Kidney epithelial cell (primary cell): ENCODE results near the gene STXBP2. TPM values are rescaled to one million over a fixed set of nuclear protein-coding genes. Genes with fewer than 3 reads are reported as not detected.

Experiments used
- DNase-seq: peaks from one replicate; pipeline ENCODE4 v3.0.0-alpha.2; 2010; ENCODE audit warnings: low read depth
- H3K27me3 ChIP-seq: 2 replicates; pipeline ENCODE4 v1.6.0; 2011; ENCODE audit warnings: low read length; ENCODE audit not compliant: control insufficient read depth, insufficient read depth
- H3K36me3 ChIP-seq: 2 replicates; pipeline ENCODE4 v1.5.1; 2011; ENCODE audit warnings: low read length; ENCODE audit not compliant: control insufficient read depth, insufficient read depth
- H3K4me3 ChIP-seq: 2 replicates; pipeline ENCODE4 v1.5.1; 2011; ENCODE audit warnings: low read depth, mild to moderate bottlenecking, control low read depth, low read length
- total RNA-seq: library from RNA; depleted of rRNA; stranded (reverse); fragments of >200 nt; gene quantifications from 2 replicates; pipeline ENCODE4 v1.2.3, GENCODE V29; 2015
- TF ChIP-seq, protein P1 (sequence below): IDR thresholded peaks from 2 replicates; pipeline ENCODE4 v1.5.1; 2011; ENCODE audit warnings: mild to moderate bottlenecking, moderate library complexity, low read length, control low read depth, inconsistent platforms; ENCODE audit not compliant: insufficient read depth, poor library complexity, severe bottlenecking

STXBP2 gene
- total RNA-seq: 65.7 and 73.9 TPM in 2 replicates

DNA sequence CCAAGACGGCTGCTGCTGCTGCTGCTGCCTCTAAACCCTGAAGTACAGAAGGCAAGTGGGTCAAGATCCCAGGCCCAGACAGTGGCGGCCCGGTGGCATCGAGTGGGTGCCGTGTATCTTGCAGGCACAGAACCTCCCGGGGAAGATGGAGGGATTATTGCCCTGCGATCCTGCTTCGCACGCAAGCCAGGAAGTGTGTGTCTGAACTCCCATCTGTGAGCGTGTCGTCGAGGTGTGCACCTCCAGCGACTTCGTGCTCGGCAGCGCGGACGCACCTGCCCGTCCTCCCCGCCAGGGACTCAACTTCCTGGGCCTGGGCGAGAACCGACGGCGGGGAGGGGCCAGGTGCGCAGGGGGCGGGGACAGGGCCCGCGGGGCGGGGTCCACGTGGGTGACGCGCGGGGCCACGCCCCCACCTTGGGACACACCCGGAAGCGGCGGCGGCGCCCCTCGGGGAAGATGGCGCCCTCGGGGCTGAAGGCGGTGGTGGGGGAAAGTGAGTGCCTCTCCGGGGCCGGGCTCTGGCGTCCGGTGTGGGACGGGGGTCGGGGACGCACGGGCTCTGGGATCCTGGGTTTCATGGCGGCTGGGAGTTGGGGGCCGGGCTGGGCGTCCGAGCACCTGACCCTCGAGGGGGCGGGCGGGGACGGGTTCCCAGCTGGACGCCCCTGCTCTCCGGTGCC lies at the start of gene STXBP2:
STXBP2 (plus strand) TSS at position 420 of the 683 bp plus-strand sequence; CDS start at position 460, 40 bp downstream.
- H3K36me3 ChIP-seq: no peaks in the 10 kb centered on the region
- peaks cover 3% of the 10 kb centered on the region for H3K27me3 ChIP-seq
- peak within 1 kb of the TSS; percentile 78 for H3K4me3 ChIP-seq
- DNase-seq: no peak
- TF ChIP-seq, protein P1, sequence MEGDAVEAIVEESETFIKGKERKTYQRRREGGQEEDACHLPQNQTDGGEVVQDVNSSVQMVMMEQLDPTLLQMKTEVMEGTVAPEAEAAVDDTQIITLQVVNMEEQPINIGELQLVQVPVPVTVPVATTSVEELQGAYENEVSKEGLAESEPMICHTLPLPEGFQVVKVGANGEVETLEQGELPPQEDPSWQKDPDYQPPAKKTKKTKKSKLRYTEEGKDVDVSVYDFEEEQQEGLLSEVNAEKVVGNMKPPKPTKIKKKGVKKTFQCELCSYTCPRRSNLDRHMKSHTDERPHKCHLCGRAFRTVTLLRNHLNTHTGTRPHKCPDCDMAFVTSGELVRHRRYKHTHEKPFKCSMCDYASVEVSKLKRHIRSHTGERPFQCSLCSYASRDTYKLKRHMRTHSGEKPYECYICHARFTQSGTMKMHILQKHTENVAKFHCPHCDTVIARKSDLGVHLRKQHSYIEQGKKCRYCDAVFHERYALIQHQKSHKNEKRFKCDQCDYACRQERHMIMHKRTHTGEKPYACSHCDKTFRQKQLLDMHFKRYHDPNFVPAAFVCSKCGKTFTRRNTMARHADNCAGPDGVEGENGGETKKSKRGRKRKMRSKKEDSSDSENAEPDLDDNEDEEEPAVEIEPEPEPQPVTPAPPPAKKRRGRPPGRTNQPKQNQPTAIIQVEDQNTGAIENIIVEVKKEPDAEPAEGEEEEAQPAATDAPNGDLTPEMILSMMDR: no peak

DNA sequence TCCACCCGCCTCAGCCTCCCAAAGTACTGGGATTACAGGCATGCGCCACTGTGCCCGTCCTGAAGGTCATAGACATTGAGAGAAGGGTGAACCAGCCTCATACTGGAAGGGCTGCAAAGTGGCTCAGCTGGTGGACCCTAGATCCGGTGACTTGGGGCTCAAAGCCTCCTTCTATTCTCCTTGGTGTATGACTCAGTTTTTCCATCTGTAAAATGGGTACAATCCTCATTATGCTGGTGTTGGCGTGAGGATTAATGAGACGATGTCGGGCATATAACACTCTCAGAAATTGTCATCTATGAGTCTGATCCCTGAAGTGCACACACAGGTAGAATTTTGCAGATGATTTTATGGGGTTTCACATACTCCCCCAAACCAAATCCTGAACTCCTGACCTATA lies 47.1 kb upstream of the STXBP2 start:
- TF ChIP-seq, protein P1: no peak

DNA sequence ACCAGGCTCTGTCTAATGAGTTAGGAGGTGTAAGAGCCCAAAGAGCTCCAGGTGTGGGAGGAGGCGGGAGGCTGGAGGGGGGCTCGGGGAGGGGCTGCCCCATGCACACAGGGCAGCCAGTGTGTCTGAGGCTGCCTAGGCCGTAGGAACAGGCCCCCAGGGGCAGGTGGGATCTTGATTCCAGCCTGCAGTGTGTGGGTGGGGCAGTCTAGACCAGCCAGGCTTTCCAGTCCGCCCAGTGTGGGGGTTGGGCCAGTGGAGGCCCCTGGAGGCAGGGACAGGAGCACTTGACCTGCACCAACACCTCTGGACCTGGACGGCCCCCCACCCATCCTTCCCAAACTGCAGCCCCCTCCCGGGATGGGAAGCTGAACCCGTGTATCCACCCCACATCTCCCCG lies 46.7 kb upstream of the STXBP2 start:
- TF ChIP-seq, protein P1: no peak
- no peak overlapping the region for H3K4me3 ChIP-seq
- peaks cover 3% of the 10 kb centered on the region for H3K27me3 ChIP-seq
- DNase-seq: no peak
- H3K36me3 ChIP-seq: no peaks in the 10 kb centered on the region

More for the DNA sequence above, 47.1 kb upstream of the STXBP2 start:
- Histone ChIP-seq H3K36me3 (no peaks in the 10 kb centered on the region), H3K27me3 (peaks cover 2% of the 10 kb centered on the region), H3K4me3 (no peak overlapping the region)
- DNase-seq: no peak

DNA sequence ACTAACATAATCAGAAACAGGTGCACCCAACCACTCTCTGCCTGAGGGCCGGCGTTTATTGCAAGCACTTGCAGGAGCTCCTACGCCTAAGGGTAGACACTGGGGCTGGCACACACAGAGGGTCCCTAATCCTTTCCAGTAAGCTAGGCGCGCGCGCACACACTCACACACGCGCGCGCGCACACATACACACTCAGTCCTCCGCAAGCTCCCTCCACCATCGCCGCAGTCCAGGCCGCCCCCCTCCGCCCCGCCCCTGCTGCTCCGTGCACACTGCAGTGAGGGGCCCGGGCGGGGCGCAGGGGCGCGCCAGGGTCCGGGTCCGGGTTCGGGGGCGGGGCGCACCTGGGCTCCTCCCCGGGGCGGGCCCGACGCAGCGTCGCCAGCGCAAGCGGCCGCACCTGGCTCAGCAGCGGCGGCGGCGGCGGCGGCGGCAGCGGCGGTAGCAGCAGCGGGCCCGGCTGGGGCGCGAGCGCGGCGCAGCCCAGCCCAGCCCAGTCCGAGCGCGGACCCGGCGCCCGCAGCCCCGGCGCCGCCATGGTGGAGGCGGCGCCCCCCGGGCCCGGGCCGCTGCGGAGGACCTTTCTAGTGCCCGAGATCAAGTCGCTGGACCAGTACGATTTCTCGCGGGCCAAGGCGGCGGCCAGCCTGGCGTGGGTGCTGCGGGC lies 41.3 kb upstream of the STXBP2 start, which contains the start of gene CAMSAP3:
CAMSAP3 (plus strand) TSS at position 398 of the 668 bp plus-strand sequence; CDS start at position 538, 140 bp downstream.
- TF ChIP-seq, protein P1: no peak
- Histone ChIP-seq H3K36me3 (no peaks in the 10 kb centered on the region), H3K27me3 (peaks cover 7% of the 10 kb centered on the region), H3K4me3 (peak within 1 kb of the TSS; percentile 57)
- no peak for DNase-seq

DNA sequence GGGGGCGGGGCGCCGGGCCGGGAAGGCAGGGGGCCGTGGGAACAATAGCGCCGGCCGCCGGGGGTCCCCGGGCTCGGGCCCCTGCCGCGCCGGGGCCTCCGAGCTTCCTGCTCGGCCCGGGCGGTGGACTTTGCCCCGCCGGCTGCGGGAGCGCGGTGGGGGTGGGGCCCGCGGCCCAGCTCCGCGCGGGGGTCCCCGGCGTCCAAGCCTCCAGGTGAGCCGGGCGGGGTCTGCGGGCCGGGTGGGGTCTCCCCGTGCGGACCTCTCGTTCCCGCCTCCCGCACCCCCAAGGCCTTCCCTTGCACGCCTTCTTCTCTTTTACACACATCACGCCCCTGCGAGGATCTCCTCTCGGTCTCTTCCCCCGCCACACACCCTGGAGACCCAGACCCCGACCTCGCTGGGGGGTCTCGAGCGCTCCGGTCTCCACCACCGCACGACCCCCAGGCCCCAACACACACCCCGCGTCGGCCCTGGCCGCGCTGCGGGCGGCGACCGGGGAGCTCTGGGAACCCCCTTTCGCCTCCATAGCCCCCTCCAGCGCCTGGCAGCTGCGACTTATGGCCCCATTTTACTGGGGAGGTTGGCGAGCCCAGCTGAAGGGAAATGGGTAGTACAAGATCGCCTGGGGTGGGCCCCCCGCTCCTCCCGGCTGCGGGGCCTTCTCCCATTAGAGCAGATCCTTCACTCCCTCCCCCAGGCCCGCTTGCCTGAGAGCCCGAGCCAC lies 40.5 kb upstream of the STXBP2 start:
- TF ChIP-seq, protein P1: no peak
- Histone ChIP-seq H3K27me3 (peaks cover 7% of the 10 kb centered on the region), H3K36me3 (no peaks in the 10 kb centered on the region), H3K4me3 (peak overlapping the region; percentile 57)
- DNase-seq: no peak
